ENCODE results near the gene TRDN.

- TF ChIP-seq, protein P1, sequence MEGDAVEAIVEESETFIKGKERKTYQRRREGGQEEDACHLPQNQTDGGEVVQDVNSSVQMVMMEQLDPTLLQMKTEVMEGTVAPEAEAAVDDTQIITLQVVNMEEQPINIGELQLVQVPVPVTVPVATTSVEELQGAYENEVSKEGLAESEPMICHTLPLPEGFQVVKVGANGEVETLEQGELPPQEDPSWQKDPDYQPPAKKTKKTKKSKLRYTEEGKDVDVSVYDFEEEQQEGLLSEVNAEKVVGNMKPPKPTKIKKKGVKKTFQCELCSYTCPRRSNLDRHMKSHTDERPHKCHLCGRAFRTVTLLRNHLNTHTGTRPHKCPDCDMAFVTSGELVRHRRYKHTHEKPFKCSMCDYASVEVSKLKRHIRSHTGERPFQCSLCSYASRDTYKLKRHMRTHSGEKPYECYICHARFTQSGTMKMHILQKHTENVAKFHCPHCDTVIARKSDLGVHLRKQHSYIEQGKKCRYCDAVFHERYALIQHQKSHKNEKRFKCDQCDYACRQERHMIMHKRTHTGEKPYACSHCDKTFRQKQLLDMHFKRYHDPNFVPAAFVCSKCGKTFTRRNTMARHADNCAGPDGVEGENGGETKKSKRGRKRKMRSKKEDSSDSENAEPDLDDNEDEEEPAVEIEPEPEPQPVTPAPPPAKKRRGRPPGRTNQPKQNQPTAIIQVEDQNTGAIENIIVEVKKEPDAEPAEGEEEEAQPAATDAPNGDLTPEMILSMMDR (conservative IDR thresholded peaks at IDR 0.05 in 1 of 2, IDR thresholded peaks at IDR 0.05 in 1 of 2; ENCODE audit: low read depth in 1 of 2, low read length in 2 of 2): no peak
- TF ChIP-seq EZH2 (IDR thresholded peaks at IDR 0.05; ENCODE audit: low read length, missing control alignments): no peak
Observed at GRCh38 chr6:123564361-123564760, 72.4 kb downstream of the TRDN start.
